Tibial nerve (tissue), 4 donors: Measurements from ENCODE around the gene JPH4. TPM values are rescaled to one million over a fixed set of nuclear protein-coding genes. Genes with fewer than 3 reads are reported as not detected.

ENCODE experiments used
- DNase-seq, 2 donors: peaks; one replicate each; pipeline ENCODE4 v3.0.0-alpha.2; 2019; ENCODE audit warnings: low spot score in 2 of 2
- H3K27ac ChIP-seq, 4 donors: fragments of 200-600 bp; sonication (generic) in 3 of 4; one replicate each; pipeline ENCODE4 v1.5.1; 2017 to 2019; ENCODE audit warnings: mild to moderate bottlenecking in 1 of 4
- H3K27me3 ChIP-seq, 2 donors: fragments of 200-600 bp; sonication (generic) in 1 of 2; one replicate each; pipeline versions ENCODE4 v1.5.1 to v1.6.0; 2017 to 2019
- H3K36me3 ChIP-seq, 3 donors: fragments of 200-600 bp; sonication (generic); one replicate each; pipeline ENCODE4 v1.5.1; 2018 to 2019
- H3K4me1 ChIP-seq, 4 donors: fragments of 200-600 bp; sonication (generic) in 3 of 4; one replicate each; pipeline ENCODE4 v1.5.1; 2017 to 2019
- H3K4me3 ChIP-seq, 4 donors: fragments of 200-600 bp; sonication (generic) in 3 of 4; one replicate each; pipeline ENCODE4 v1.5.1; 2017 to 2019; ENCODE audit warnings: mild to moderate bottlenecking in 1 of 4, moderate library complexity in 1 of 4
- H3K9me3 ChIP-seq, 4 donors: fragments of 200-600 bp; sonication (generic) in 3 of 4; one replicate each; pipeline ENCODE4 v1.5.1; 2017 to 2019
- CTCF ChIP-seq, 5 experiments: fragments of 200-600 bp in 3 of 5; fragments of 450-650 bp in 2 of 5; sonication (generic) in 3 of 5; IDR thresholded peaks; one replicate each; pipeline ENCODE4 v1.5.1; 2016 to 2019; ENCODE audit warnings: antibody characterized with exemption in 5 of 5, mild to moderate bottlenecking in 3 of 5, moderate library complexity in 2 of 5
- EP300 ChIP-seq, 2 donors: sonication (generic); formaldehyde crosslinking; IDR thresholded peaks; one replicate each; pipeline ENCODE4 v1.6.1; 2017; ENCODE audit warnings: antibody characterized with exemption in 2 of 2, mild to moderate bottlenecking in 1 of 2
- POLR2A ChIP-seq, 2 donors: fragments of 450-650 bp; IDR thresholded peaks; one replicate each; pipeline ENCODE4 v1.6.1; 2017; ENCODE audit warnings: antibody characterized with exemption in 2 of 2, mild to moderate bottlenecking in 2 of 2, moderate library complexity in 2 of 2
- WGBS, 2 donors: methylation state at CpG; one replicate each; pipeline ENCODE4 v1.1.5; 2018; 5-methylcytosine and 5-hydroxymethylcytosine counted together
- total RNA-seq, 4 donors: library from RNA; depleted of rRNA; stranded (reverse); fragments of >200 nt; gene quantifications; one replicate each; pipeline ENCODE4 v1.1.0, GENCODE V29; 2016

The JPH4 gene
- total RNA-seq, 4 donors from 2014 or later: 1.2 to 2.9 (median 2.2) TPM

GRCh38 chr14:23558346-23559009 lies 20.1 kb downstream of the JPH4 start:
- peaks cover 0 to 34% (median 11%) of the 10 kb centered on the region in 4 donors for H3K4me1 ChIP-seq
- H3K4me3 ChIP-seq: no peak overlapping the region
- H3K9me3 ChIP-seq: no peaks in the 10 kb centered on the region
- H3K36me3 ChIP-seq: peaks cover 0 to 40% (median 0%) of the 10 kb centered on the region in 3 donors
- no peak for DNase-seq
- WGBS, 2 donors: 85% methylated on average over 9 to 10 of the region's 10 CpGs
- no peak overlapping the region for H3K27ac ChIP-seq
- no peaks in the 10 kb centered on the region for H3K27me3 ChIP-seq
- TF ChIP-seq EP300 (IDR thresholded peaks at IDR 0.05) (no peak), POLR2A (IDR thresholded peaks at IDR 0.05) (no peak), CTCF (IDR thresholded peaks at IDR 0.05) (no peak)

- 96 to 100% methylated on average over 1 of the region's 1 CpG for WGBS, 2 donors
Measured at GRCh38 chr14:23557946-23558345, 20.6 kb downstream of the JPH4 start.

GRCh38 chr14:23557521-23557920 lies 21.1 kb downstream of the JPH4 start:
- H3K27ac ChIP-seq: peak overlapping the region in 1 of 4 donors; percentile 99
- no peak for TF ChIP-seq POLR2A (IDR thresholded peaks at IDR 0.05)
- no peak for TF ChIP-seq EP300 (IDR thresholded peaks at IDR 0.05)
- no peak for TF ChIP-seq CTCF (IDR thresholded peaks at IDR 0.05)
- no peak for DNase-seq
- no peaks in the 10 kb centered on the region for H3K27me3 ChIP-seq
- peaks cover 0 to 37% (median 0%) of the 10 kb centered on the region in 3 donors for H3K36me3 ChIP-seq
- H3K4me3 ChIP-seq: no peak overlapping the region
- peaks cover 0 to 34% (median 11%) of the 10 kb centered on the region in 4 donors for H3K4me1 ChIP-seq
- 47 to 53% methylated on average over 2 of the region's 2 CpGs for WGBS, 2 donors
- no peaks in the 10 kb centered on the region for H3K9me3 ChIP-seq

More at GRCh38 chr14:23557946-23558345, 20.6 kb downstream of the JPH4 start:
- peaks cover 0 to 37% (median 0%) of the 10 kb centered on the region in 3 donors for H3K36me3 ChIP-seq
- H3K27me3 ChIP-seq: no peaks in the 10 kb centered on the region
- no peaks in the 10 kb centered on the region for H3K9me3 ChIP-seq
- no peak overlapping the region for H3K27ac ChIP-seq
- no peak overlapping the region for H3K4me3 ChIP-seq
- peaks cover 0 to 34% (median 11%) of the 10 kb centered on the region in 4 donors for H3K4me1 ChIP-seq
- no peak for TF ChIP-seq POLR2A (IDR thresholded peaks at IDR 0.05)
- TF ChIP-seq CTCF (IDR thresholded peaks at IDR 0.05): no peak
- no peak for TF ChIP-seq EP300 (IDR thresholded peaks at IDR 0.05)
- no peak for DNase-seq

- no peak for DNase-seq
- Histone ChIP-seq H3K27me3 (no peaks in the 10 kb centered on the region), H3K4me1 (peaks cover 0 to 37% (median 13%) of the 10 kb centered on the region in 4 donors), H3K4me3 (peak overlapping the region; percentile 76 to 96 (median 90)), H3K27ac (peak overlapping the region; percentile 87 to 99 (median 98)), H3K9me3 (no peaks in the 10 kb centered on the region), H3K36me3 (peaks cover 0 to 33% (median 0%) of the 10 kb centered on the region in 3 donors)
- 51 to 56% methylated on average over 16 to 17 of the region's 17 CpGs for WGBS, 2 donors
- TF ChIP-seq EP300 (IDR thresholded peaks at IDR 0.05): no peak
- TF ChIP-seq CTCF (IDR thresholded peaks at IDR 0.05): no peak
- TF ChIP-seq POLR2A (IDR thresholded peaks at IDR 0.05): no peak
Measured at GRCh38 chr14:23556700-23557440, 21.7 kb downstream of the JPH4 start.
